IPS-NIHi7 (cell line): ENCODE data around the gene PCAT7.
"Not testable (repeated sequence)": the region's sequence is repeated elsewhere in the genome, so short reads cannot be mapped to it uniquely, and the experiment has no call there.

Source experiments
- DNase-seq: peaks from one replicate; pipeline ENCODE4 v3.0.0; 2012; ENCODE audit warnings: mixed read lengths; ENCODE audit errors: extremely low spot score

PCAT7 gene

GRCh38 chr9:94554439-94555331 lies at the start of gene PCAT7:
TSS of gene PCAT7 (plus strand) at chr9:94555083.
- DNase-seq = peak; percentile 76

GRCh38 chr9:94506370-94506769 lies 48.5 kb upstream of the PCAT7 start:
- not testable (repeated sequence) for DNase-seq

- no peak for DNase-seq
Observed at GRCh38 chr9:94507531-94508258, 47.2 kb upstream of the PCAT7 start.

GRCh38 chr9:94511134-94511954 lies 43.5 kb upstream of the PCAT7 start:
- DNase-seq = no peak

GRCh38 chr9:94511955-94512265 lies 43.0 kb upstream of the PCAT7 start:
- DNase-seq = no peak

- no peak for DNase-seq
Observed at GRCh38 chr9:94514722-94515121, 40.2 kb upstream of the PCAT7 start.

GRCh38 chr9:94517254-94517653 lies 37.6 kb upstream of the PCAT7 start:
- DNase-seq = no peak

GRCh38 chr9:94525396-94526035 lies 29.4 kb upstream of the PCAT7 start:
- no peak for DNase-seq

- no peak for DNase-seq
Observed at GRCh38 chr9:94526271-94526670, 28.6 kb upstream of the PCAT7 start.

- no peak for DNase-seq
Observed at GRCh38 chr9:94526951-94527350, 27.9 kb upstream of the PCAT7 start.

GRCh38 chr9:94528886-94529285 lies 26.0 kb upstream of the PCAT7 start:
- no peak for DNase-seq

- DNase-seq = no peak
Observed at GRCh38 chr9:94533155-94533554, 21.7 kb upstream of the PCAT7 start.

- DNase-seq = no peak
Observed at GRCh38 chr9:94533601-94534000, 21.3 kb upstream of the PCAT7 start.

GRCh38 chr9:94534901-94535300 lies 20.0 kb upstream of the PCAT7 start:
- DNase-seq = no peak

- DNase-seq = no peak
Observed at GRCh38 chr9:94538908-94539307, 16.0 kb upstream of the PCAT7 start.

- DNase-seq = not testable (repeated sequence)
Observed at GRCh38 chr9:94544335-94544734, 10.5 kb upstream of the PCAT7 start.

GRCh38 chr9:94545940-94546339 lies 8.9 kb upstream of the PCAT7 start:
- DNase-seq = no peak

GRCh38 chr9:94553029-94553938 lies 1.6 kb upstream of the PCAT7 start:
- DNase-seq = no peak

- DNase-seq = no peak
Observed at GRCh38 chr9:94554078-94554438, 825 bp upstream of the PCAT7 start.

- DNase-seq = no peak
Observed at GRCh38 chr9:94557376-94557775, 2.5 kb downstream of the PCAT7 start.

- no peak for DNase-seq
Observed at GRCh38 chr9:94560237-94560636, 5.4 kb downstream of the PCAT7 start.
